ENCODE measurements around the gene DCHS1. TPM values are rescaled to one million over a fixed set of nuclear protein-coding genes. Genes with fewer than 3 reads are reported as not detected.
A peak's percentile ranks its signal among the peaks of the same experiment; 100 is the strongest.

The DCHS1 gene
- polyA plus RNA-seq, 1 donor = 36.1 TPM

DNA sequence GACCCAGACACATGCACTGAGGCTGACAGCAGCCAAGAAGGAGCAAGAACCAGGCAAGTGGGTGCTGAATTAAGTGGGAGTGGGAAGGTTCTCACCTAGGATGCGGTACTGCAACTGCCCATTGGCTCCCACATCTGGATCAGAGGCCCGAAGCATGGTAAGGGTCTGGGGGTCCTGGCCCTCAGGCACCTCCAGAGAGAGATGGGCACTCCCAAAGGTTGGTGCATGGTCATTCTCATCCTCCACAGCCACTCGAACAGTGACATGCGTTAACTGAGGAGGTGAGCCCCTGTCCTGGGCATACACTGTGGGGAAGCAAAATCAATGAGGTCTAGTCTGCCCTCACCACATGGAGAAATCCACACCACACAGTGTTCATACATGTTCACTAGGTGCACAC lies 27.1 kb downstream of the DCHS1 start:
- DNase-seq = no peak

DNA sequence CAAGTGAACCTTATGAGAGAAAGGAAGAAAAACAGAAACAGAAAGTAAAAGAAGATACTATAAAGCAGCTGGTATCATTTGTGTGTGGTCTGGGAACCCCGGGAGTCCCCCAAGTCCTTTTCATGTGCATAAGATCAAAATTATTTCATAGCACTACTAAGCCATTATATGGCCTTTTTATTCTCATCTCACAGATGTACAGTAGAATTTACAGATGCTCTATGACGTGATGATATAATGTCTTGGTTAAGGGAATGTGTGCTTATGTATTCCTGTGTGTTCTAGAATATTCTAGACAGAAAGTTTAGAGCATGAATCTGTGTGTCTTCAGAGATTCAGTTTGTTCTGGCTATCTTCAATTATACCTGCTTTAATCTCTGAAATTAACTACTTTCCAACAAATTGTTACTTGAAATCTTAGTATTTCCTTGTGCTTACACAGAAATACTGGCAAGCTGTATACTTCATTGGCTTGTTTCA lies 27.8 kb downstream of the DCHS1 start:
- DNase-seq = no peak

DNA sequence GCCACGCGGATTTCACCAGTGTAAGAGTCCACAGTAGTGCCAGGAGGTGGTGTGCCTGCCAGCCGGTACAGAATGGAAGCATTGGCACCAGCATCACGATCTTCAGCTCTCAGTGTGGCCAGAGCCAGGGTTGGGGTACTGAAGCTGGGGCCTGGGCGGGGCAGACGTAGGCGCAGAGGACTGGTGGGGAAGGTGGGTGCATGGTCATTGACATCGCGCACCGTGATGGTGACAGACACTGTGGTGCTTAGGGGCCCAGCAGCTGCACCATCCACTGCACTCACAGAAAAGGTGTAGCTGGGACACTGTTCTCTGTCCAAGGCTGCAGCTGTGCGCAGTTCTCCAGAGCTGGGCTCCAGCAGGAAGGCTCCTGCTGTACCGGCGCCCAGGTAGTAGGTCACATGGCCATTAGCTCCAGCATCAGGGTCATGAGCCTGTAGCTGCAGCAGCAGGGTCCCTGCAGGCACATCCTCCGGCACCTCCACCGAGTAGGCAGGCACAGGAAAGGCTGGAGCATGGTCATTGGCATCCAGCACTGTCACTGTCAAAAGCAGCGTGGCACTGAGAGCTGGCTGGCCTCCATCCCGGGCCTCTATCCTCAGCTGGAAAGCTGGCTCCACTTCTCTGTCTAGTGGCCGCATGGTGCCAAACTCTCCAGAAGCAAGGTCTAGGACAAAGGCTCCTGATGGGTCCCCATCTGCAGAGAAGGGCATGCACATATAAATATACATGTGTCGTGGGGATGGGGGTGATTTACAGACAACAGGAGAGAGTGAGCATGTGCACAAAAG lies 28.4 kb downstream of the DCHS1 start:
- DNase-seq = no peak

DNA sequence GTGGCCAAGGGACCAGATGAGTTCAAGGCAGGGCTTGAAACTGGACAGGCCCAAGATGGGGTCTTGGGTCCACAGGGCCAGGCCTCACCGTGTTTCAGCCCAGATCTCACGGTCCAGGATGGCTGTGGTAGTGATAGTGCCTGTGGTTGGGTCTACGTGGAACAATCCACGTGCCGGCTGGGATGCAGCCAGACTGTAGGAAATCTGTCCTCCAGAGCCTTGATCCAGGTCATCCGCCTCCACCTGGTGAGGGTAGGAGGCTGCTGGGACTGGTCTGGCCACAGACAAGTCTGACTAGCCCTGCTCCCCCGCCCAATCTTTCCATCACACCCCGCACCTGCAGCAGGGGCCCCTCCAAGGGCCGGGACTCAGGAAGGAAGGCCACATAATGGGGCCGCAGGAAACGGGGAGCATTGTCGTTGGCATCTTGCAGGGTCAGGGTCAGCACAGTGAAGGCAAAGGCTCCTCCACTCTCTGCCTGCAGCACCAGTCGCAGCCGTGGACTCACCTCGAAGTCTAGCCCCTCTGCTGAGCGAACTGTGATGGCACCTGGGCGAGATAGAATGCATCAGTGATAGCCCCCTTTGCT lies 29.7 kb downstream of the DCHS1 start:
- DNase-seq = no peak

DNA sequence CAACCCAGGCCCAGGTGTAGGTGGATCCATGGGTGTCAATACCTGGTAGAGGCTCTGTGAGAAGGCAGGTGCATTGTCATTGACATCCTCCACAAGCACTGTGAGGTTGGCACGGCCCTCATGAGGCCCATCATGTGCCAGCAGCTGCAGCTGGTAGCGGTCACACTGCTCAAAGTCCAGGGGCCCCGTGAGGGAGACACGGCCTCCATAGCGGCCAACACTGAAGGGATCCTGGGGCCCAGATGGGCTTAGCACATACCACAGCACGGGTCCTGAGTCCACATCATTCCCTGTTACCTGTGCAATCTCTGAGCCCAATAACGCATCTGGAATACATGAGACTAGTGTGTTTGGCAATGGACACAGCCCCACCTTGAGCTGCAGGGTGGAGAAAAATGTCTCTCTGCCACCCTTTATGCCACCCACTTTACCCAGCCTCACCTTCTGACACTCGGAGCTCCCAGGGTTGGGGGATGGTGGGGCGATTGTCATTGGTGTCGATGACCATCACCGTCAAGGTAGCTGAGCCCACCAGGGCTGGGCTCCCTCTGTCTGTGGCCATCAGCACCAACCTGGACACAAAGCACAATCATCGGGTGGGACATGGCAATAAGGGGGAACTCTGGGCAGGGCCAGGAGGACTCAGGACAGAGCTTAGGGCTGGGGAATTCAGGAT lies 30.3 kb downstream of the DCHS1 start:
- no peak for DNase-seq

DNA sequence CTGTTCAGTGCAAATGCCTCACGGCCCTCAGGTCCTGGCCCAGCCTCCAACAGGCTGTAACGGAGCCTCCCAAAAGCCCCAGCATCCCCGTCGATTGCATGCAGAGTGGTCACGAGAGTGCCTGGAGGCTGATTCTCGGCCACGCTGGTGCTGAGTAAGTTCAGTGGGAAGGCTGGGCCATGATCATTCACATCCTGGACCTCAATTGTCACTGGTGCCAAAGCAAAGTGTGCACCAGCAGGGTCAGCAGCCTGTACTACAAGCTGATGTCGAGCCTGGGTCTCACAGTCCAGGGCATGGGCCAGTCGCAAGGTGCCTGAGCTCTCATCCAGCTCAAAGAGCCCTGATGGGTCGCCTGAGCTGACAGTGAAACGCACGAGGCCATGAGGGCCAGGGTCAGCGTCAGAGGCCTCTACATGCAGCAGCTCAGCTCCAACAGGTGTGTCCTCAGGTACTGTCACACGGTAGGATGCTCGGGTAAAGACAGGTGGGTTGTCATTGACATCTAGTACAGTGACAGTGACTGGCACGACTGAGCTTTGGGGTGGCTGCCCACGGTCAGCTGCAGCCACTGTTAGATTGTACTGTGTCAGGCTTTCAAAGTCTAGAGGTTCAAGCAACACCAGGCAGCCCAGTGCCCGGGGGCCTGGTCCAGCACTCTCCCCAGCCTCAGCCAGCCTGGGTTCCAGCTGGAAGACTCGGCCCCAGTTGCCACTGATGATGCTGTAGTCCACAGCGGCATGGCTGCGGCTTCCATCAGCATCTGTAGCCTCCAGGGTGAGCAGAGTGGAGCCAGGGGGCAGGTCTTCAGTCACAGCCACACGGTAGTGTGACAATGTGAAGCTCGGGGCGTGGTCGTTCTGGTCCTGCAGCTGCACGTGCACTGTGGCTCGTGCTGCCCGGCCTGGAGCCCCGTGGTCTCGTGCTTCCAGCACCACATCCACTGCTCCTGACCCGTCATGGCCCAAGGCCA lies 31.9 kb downstream of the DCHS1 start:
- DNase-seq = no peak

DNA sequence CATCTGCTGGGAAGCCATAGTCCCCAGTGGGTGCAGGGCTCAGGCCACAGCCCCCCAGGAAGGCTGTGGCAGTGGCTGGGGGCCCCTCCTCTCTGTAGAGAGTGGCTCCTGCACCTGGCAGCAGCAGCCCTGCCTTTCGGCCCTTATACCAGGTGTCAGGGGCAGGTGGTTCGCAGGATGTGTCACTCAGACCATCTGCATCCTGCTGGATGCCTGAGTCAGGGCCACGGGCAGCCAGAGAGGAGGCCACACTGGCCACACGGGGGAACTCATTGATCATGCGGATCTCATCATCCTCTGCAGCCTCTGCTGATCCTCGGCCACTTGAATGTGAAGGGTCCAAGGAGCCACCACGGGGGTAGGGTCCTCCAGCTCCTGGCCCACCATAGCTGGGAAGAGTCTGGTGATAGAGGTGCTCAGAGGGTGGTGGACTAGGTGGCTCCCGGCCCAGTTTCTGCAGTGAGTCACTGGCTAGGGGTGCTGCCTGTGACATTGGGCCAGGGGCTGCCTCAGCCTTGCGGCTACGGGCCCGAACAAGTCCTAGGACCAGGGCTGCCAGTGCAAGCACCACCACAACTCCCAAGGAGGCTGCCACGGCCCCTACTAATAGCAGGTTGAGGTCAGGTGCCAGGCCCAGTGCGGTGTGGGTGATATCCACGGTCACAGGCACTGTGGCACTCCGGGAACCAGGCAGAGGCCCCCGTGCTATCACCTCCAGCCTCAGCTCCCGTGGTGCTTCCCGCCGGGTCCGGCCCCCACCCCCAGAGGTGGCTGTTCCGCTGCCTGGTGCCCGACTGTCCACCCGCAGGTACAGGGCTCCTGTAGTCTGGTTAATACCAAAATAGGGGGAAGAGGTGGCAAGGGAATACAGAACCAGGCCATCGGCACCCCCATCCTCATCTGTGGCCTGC lies 33.1 kb downstream of the DCHS1 start:
- DNase-seq = no peak

DNA sequence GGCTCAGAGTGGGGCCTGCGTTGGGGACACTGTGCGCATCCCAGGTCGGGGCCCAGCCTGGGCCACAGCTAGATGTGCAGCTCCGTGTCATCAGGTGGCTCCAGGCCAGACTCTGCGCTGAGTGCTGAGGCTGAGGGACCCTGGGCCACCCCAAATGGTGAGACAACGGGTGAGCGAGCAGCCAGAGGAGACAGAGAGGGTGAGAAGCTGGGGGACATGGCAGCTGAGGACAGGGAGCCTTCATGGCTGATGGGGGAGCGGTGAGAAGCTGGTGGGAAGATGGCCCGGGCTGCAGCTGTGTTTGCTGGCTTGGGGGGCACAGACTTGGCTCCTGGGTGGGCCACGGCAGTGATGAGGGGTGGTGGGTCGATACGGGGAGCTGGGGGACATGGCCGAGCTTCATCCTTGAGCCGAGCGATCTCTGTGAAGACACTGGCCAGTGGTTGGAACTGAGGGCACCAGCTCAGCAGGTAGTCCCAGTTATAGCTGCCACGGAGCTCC lies 33.8 kb downstream of the DCHS1 start:
- DNase-seq = no peak

DNA sequence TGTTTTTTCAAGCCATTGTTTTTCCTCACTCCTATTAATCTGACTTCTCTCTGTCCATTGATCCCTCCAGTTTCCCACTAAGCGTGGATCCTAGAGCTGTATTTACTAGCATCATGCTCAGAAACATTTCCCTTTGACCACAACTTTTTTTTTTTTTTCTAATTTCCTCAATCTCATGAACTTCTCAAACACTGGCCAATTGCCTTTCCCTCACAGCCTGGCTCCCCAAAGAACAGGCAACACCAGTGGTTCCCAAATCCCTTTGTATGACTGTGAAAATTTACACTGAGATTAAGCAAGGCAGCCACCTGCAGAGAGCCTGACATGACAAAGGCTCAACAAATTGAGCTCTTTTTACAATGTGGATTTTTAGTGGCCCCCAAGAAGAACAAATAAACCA lies 35.0 kb downstream of the DCHS1 start:
- no peak for DNase-seq

DNA sequence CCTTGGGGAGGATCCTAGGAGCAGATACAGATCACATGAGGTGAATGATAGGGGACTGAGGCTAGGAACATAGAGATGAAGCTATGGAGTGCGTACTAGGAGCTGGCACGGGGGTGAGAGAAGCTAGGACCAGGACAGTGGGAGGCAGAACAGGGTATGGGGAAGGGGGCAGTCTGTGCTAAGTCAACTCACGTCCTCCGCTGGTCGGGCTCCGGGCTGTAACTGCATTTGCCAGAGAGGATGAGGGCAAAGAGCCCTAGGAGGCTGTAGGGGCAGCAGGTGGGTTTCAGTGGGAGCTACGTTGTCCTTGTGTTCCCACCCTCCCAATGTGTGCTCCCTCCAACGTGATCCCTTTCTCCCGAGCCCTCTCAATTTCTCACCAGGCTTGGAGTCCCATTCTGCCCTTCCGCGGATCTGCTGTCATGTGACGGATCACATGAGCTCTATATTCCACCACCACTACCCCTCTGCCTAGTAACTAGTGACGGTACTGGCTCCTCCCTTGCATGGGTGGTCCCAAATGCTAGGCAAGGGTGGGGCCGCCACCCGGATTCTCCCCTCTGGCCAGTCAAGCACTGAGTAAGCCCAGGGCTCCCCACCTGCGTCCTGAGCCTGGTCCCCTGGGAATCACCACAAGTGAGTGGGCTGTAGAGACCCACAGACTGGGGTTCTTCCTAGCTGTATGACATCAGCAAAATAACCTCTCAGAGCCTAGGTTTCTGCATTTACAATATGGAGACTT lies 36.4 kb downstream of the DCHS1 start, which contains the start of gene TPP1:
TSS of gene TPP1 (minus strand) at position 419 of the 742 bp plus-strand sequence. CDS start at position 397, 22 bp downstream.
- peak; percentile 94 for DNase-seq

DNA sequence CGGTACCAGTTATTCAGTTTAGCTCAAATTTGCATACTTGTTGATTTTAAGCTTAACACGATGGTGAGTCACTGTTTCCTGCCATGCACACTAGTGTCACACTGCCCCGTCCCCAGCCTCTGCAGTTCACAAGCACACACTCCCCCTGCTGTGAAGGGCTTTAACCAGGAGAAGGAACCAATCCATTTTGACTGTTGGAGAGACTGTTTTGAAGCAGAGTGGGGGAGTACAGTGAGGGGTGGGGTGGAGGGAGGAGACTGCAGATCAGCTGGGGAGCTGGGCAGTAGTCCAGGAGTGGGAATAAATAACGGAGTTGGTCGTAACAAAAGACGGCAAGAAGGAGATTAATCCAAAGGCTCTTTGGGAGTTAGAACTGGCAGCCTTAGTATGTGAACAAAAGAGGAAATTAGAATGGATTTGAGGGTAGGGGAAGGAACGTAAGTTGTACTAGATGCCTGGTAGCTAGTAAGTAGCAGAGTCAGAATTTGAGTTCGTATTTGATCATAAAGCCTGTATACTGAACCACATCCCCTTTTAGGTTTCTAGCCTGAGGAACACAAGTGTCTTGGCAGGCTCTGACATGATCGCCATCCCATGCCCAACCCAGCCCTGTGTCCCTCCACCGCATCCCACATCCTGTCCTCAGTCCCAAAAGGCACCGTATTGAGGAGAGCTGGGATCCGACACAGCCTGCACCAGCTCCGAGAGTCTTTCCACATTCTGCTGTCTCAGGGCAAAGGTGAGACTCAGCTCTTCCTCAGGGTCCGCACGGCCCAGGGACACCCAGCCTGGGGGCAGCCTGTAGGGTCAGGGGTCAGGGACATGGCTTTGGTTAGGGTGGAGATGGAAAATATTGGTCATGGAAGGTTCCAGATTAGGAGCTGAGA lies 37.2 kb downstream of the DCHS1 start:
- peak; percentile 72 for DNase-seq

DNA sequence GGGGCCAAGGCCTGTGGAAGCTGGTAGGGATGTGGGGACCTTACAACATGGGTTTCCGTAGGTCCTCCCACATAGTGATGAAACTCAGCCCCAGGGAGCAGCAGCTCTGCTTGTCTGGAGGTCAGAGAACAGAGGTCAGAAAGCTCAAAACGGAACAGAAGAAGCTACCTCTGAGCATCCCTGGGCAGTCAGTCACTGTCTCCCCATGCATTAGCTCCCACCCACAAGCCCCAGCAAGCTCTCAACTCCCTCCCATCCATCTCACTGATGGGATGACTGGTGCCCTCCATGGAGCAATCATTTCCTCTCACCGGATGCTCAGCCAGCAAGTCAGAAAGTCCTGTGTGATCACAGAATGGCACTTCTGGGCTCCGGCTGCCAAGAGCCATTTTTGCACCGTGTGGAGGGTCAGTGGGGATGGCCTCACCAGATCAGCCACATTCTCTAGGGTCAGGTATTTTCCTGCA lies 38.3 kb downstream of the DCHS1 start:
- no peak for DNase-seq

DNA sequence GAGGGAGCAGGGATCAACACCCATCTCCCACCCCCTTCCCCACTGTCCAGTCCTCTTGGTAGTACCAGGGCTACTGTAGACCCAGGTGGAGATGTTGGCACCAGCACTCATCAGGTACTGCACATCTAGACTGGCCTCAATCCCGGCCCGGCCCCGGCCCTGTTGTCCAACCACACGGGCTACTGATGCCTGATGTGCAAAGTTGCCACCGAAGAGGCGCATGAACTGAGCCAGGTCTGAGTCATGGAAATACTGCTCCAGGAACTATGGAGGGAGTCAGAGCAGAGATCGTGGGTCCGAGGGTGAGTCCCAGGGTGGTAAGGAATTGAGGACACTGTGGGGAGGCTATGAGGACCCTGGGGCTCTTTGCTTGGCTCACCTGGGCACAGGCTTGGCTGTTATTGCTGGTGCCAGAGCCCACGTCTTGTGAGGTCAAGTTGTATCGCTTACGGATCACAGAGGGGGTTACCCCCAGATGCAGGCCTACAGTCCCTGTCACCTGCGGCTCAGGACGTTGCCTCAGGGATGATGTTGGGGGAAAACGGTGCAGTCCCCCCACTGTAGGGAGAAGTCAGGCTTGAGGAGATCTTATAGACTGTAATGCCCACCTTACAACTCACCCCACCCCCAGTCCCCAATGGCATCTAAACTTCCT lies 38.9 kb downstream of the DCHS1 start:
- no peak for DNase-seq

DNA sequence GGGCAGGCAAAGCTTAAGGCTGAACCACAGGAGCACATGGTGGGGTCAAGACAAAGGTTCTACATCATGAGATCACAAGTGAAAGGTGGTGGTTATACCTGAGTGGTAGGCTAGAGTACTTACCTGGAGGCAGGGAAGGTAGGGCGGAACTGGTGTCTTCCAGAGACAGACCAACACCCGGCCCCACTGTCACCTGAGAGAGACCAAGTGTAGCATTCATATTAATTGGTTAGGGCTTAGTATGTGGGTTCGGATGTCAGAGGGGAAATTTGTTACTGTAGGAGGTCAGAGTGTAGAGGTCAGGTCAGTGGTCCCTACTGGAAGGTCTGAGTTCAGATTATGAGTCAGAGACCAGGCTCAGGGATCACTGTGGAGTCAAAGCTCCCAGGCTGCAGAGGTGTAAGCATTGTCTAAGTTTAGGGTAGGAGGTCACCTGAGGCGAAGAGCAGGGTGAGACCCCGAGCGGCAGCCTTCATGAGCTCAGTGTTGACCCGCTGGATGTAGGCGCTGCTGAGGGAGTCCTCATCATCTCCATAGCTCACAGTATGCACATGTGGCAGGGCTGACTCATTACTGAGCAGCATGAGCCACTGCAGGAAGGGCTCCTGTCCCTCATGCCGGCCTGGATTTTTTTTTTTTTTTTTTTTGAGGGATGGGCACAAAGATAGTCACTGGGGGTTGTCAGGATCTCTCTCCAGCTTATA lies 39.6 kb downstream of the DCHS1 start:
- no peak for DNase-seq

DNA sequence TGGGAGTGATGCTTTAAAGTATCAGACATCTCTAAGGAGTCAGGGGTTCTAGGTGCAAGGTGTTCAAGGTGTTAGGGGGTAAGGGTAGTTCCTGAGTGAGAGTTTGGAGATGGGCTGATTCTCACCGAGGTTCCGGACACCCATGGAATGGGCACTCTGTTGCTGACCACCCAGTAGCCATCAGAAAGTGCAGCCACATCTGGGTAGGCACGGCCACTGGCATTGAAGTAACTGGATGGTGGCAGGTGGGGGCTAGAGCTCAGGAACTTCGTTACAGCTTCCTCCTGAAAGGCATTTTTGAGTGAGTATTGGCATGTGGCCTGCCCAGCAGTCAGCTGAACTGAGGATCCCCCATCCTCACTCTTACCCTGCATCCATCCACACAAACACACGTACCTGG lies 40.6 kb downstream of the DCHS1 start:
- DNase-seq = no peak

DNA sequence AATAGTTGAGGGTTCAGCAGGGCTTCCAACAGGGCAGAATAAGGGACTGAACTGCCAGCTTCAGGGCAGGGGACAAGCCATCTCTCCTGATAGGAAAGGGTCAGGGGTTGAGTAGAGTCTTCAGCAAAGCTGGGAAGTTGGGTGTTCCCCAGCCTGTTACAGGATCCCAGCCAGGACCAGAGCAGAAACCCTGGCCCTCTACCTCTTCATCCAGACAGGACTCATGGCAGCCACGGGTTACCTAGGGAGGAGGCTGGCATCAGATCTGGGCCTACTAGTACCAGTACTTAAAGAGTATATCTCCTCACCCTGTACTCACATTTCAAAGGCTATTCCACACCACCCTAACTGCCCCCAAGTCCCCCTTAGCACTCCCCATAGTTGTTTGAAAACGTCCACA lies 41.2 kb downstream of the DCHS1 start:
- no peak for DNase-seq

DNA sequence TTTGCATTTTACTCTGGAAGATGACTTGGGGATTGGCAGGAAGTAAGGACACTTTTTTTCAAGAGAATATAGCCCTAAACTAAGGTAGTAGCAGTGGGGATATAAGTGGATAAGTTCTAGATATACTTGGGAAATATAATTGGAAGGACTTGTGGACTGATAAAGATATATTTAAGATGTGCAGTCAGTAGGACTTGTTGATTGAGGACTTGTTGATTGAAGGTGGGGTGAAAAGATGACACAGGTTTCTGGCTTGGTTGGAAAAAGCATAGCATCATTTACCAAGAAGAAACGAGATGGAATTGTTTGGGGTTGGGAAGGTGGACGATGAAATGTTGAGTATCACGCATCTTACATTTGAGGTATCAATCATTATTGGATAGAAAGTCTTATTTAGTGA lies 42.1 kb downstream of the DCHS1 start:
- no peak for DNase-seq

All from left kidney (tissue), 2 donors.